ENCODE measurements around the gene RDX. TPM values are rescaled to one million over a fixed set of nuclear protein-coding genes. Genes with fewer than 3 reads are reported as not detected.

Gene RDX
- total and polyA plus RNA-seq, 2 of the 13 experiments (the other 11 are each of a cell fraction or from before 2014, with no cell fraction given) = 20.7 to 63.1 TPM

DNA sequence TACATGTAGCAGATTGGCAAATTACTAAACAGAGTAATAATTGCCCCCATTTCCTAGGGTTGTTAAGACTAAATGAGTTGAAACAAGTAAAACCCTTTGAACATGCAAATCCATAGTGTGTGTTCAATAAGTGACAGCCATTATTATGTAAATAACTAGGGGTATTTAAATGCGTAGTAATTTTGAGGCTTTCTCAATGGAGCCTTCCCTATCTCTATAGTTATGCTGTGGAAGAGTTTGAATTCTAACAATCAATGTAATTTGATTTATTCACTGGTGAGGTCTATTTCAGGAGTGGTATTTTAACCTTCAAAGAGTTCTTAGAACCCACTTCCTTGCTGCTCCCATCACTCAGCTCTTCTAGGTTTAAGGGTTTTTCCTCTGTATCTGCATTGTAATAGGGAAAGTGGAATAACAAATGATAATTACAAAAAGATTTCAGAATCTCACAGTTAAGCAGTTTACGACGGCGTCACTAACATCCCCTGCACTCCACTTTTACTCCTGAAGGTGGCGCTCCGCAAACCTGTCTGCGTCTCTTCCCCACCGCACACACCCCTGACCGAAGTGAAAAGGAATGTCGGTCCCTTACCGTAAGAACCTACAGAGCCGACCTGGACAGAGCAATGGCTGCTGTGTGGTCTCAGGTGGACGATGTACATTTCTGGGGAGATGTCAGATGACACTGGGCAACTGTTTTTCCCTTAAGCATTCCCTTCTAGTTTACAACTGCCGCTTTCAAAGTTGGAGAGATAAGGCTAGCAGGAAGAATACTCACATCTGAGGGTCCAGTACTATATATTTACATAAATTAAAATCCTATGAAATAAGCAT lies 122.4 kb downstream of the RDX start (continued):
- TF ChIP-seq, protein P1, sequence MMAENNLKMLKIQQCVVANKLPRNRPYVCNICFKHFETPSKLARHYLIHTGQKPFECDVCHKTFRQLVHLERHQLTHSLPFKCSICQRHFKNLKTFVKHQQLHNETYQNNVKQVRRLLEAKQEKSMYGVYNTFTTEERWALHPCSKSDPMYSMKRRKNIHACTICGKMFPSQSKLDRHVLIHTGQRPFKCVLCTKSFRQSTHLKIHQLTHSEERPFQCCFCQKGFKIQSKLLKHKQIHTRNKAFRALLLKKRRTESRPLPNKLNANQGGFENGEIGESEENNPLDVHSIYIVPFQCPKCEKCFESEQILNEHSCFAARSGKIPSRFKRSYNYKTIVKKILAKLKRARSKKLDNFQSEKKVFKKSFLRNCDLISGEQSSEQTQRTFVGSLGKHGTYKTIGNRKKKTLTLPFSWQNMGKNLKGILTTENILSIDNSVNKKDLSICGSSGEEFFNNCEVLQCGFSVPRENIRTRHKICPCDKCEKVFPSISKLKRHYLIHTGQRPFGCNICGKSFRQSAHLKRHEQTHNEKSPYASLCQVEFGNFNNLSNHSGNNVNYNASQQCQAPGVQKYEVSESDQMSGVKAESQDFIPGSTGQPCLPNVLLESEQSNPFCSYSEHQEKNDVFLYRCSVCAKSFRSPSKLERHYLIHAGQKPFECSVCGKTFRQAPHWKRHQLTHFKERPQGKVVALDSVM (CRISPR knock-in tag; IDR thresholded peaks at IDR 0.05) = no peak
- TF ChIP-seq YY1 (IDR thresholded peaks at IDR 0.05; ENCODE audit: insufficient read depth, insufficient replicate concordance, low read depth, low read length) (peak; percentile 60), CTCF (CRISPR knock-in tag; IDR thresholded peaks at IDR 0.05) (peak; percentile 83), ELF3 (CRISPR knock-in tag; IDR thresholded peaks at IDR 0.05) (peak; percentile 32; the same call in 1 of the 2 replicates), SMC3 (IDR thresholded peaks at IDR 0.05; ENCODE audit: low read length) (peak; percentile 50), ZNF33B (CRISPR knock-in tag; IDR thresholded peaks at IDR 0.05) (no peak)
- TF ChIP-seq, protein P2, sequence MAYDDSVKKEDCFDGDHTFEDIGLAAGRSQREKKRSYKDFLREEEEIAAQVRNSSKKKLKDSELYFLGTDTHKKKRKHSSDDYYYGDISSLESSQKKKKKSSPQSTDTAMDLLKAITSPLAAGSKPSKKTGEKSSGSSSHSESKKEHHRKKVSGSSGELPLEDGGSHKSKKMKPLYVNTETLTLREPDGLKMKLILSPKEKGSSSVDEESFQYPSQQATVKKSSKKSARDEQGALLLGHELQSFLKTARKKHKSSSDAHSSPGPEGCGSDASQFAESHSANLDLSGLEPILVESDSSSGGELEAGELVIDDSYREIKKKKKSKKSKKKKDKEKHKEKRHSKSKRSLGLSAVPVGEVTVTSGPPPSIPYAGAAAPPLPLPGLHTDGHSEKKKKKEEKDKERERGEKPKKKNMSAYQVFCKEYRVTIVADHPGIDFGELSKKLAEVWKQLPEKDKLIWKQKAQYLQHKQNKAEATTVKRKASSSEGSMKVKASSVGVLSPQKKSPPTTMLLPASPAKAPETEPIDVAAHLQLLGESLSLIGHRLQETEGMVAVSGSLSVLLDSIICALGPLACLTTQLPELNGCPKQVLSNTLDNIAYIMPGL (CRISPR knock-in tag; IDR thresholded peaks at IDR 0.05; ENCODE audit: borderline replicate concordance in 1 of 2, low read depth in 1 of 2) = peak in 1 of 2 experiments; percentile 23; a peak in 1 of 4 replicates

Data from HepG2 (cell line).